ENCODE measurements around the gene DYRK3.

DNA sequence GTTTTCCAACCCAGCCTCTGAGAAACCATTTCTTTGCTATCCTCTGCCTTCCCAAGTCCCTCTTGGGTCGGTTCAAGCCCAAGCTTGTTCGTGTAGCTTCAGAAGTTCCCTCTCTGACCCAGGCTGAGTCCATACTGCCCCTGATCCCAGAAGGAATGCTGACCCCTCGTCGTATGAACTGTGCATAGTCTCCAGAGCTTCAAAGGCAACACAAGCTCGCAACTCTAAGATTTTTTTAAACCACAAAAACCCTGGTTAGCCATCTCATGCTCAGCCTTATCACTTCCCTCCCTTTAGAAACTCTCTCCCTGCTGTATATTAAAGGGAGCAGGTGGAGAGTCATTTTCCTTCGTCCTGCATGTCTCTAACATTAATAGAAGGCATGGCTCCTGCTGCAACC is 46.8 kb upstream of the DYRK3 start:
- TF ChIP-seq CTCF (IDR thresholded peaks at IDR 0.05) (no peak), POLR2A (IDR thresholded peaks at IDR 0.05) (no peak)
